ENCODE data around the gene SYT7. TPM values are rescaled to one million over a fixed set of nuclear protein-coding genes. Genes with fewer than 3 reads are reported as not detected.

Gene SYT7
- total RNA-seq, 4 donors from 2014 or later: 2.1 to 10.0 (median 5.9) TPM

- no peaks in the 10 kb centered on the region for H3K36me3 ChIP-seq
- DNase-seq: no peak
- TF ChIP-seq POLR2A (IDR thresholded peaks at IDR 0.05) (no peak), CTCF (IDR thresholded peaks at IDR 0.05) (no peak)
- H3K27me3 ChIP-seq: no peaks in the 10 kb centered on the region
- intact Hi-C loops (cut with DNase I; ENCODE audit: low total_unique reads): no loop called here
- H3K4me1 ChIP-seq: peaks cover 0 to 8% of the 10 kb centered on the region in 2 donors
- peak overlapping the region; percentile 72 to 74 for H3K27ac ChIP-seq
- no peaks in the 10 kb centered on the region for H3K9me3 ChIP-seq
- H3K4me3 ChIP-seq: no peak overlapping the region
Measured at GRCh38 chr11:61599968-61600710, 19.3 kb upstream of the SYT7 start.

- intact Hi-C loops (cut with DNase I; ENCODE audit: low total_unique reads): no loop called here
- peak; percentile 63 to 79 for DNase-seq
- H3K4me1 ChIP-seq: peaks cover 0 to 8% of the 10 kb centered on the region in 2 donors
- peak overlapping the region; percentile 72 to 74 for H3K27ac ChIP-seq
- no peaks in the 10 kb centered on the region for H3K36me3 ChIP-seq
- no peak overlapping the region for H3K4me3 ChIP-seq
- no peak for TF ChIP-seq CTCF (IDR thresholded peaks at IDR 0.05)
- TF ChIP-seq POLR2A (IDR thresholded peaks at IDR 0.05): no peak
- H3K27me3 ChIP-seq: no peaks in the 10 kb centered on the region
- no peaks in the 10 kb centered on the region for H3K9me3 ChIP-seq
Measured at GRCh38 chr11:61598886-61599868, 18.3 kb upstream of the SYT7 start.

- no peak for DNase-seq
- H3K27me3 ChIP-seq: no peaks in the 10 kb centered on the region
- peaks cover 0 to 8% of the 10 kb centered on the region in 2 donors for H3K4me1 ChIP-seq
- peak overlapping the region in 1 of 2 donors; percentile 74 for H3K27ac ChIP-seq
- TF ChIP-seq CTCF (IDR thresholded peaks at IDR 0.05) (no peak), POLR2A (IDR thresholded peaks at IDR 0.05) (no peak)
- H3K9me3 ChIP-seq: no peaks in the 10 kb centered on the region
- intact Hi-C loops (cut with DNase I; ENCODE audit: low total_unique reads): no loop called here
- no peak overlapping the region for H3K4me3 ChIP-seq
- H3K36me3 ChIP-seq: no peaks in the 10 kb centered on the region
Measured at GRCh38 chr11:61598374-61598773, 17.5 kb upstream of the SYT7 start.

- H3K27me3 ChIP-seq: no peaks in the 10 kb centered on the region
- H3K36me3 ChIP-seq: no peaks in the 10 kb centered on the region
- H3K27ac ChIP-seq: peak overlapping the region; percentile 6 to 71
- DNase-seq: peak in 1 of 2 donors; percentile 52
- peaks cover 0 to 8% of the 10 kb centered on the region in 2 donors for H3K4me1 ChIP-seq
- no peaks in the 10 kb centered on the region for H3K9me3 ChIP-seq
- intact Hi-C loops (cut with DNase I; ENCODE audit: low total_unique reads): no loop called here
- TF ChIP-seq CTCF (IDR thresholded peaks at IDR 0.05): no peak
- no peak for TF ChIP-seq POLR2A (IDR thresholded peaks at IDR 0.05)
- H3K4me3 ChIP-seq: no peak overlapping the region
Measured at GRCh38 chr11:61596990-61597389, 16.1 kb upstream of the SYT7 start.
